Measurements from ENCODE around the gene IMMP2L. TPM values are rescaled to one million over a fixed set of nuclear protein-coding genes. Genes with fewer than 3 reads are reported as not detected.

IMMP2L gene
- total RNA-seq, 1 donor from 2014 or later = 59.6 TPM

GRCh38 chr7:110646804-110647203 is 915.5 kb downstream of the IMMP2L start:
- no peak for TF ChIP-seq CTCF (IDR thresholded peaks at IDR 0.05; ENCODE audit: unreplicated experiment)
- H3K27ac Mint-ChIP-seq = no peak overlapping the region
- H3K27me3 Mint-ChIP-seq (ENCODE audit: low read depth) = no peaks in the 10 kb centered on the region
- no peak for DNase-seq (ENCODE audit: low spot score in 2 of 2, unreplicated experiment in 2 of 2)
- peaks cover 6% of the 10 kb centered on the region for H3K4me1 Mint-ChIP-seq
- no peak overlapping the region for H3K4me3 Mint-ChIP-seq
- H3K9me3 Mint-ChIP-seq = no peaks in the 10 kb centered on the region
- no peaks in the 10 kb centered on the region for H3K36me3 Mint-ChIP-seq

GRCh38 chr7:110645616-110646015 is 916.7 kb downstream of the IMMP2L start:
- Mint-ChIP-seq H3K9me3 (no peaks in the 10 kb centered on the region), H3K27ac (no peak overlapping the region), H3K4me1 (peaks cover 4% of the 10 kb centered on the region), H3K4me3 (no peak overlapping the region), H3K36me3 (no peaks in the 10 kb centered on the region), H3K27me3 (ENCODE audit: low read depth) (no peaks in the 10 kb centered on the region)
- DNase-seq (ENCODE audit: low spot score in 2 of 2, unreplicated experiment in 2 of 2) = no peak
- no peak for TF ChIP-seq CTCF (IDR thresholded peaks at IDR 0.05; ENCODE audit: unreplicated experiment)

GRCh38 chr7:110645060-110645459 is 917.2 kb downstream of the IMMP2L start:
- TF ChIP-seq CTCF (IDR thresholded peaks at IDR 0.05; ENCODE audit: unreplicated experiment) = no peak
- H3K9me3 Mint-ChIP-seq = no peaks in the 10 kb centered on the region
- no peak for DNase-seq (ENCODE audit: low spot score in 2 of 2, unreplicated experiment in 2 of 2)
- H3K36me3 Mint-ChIP-seq = no peaks in the 10 kb centered on the region
- H3K27ac Mint-ChIP-seq = no peak overlapping the region
- H3K4me1 Mint-ChIP-seq = peaks cover under 1% of the 10 kb centered on the region
- H3K4me3 Mint-ChIP-seq = no peak overlapping the region
- no peaks in the 10 kb centered on the region for H3K27me3 Mint-ChIP-seq (ENCODE audit: low read depth)

GRCh38 chr7:110637252-110637651 is 925.0 kb downstream of the IMMP2L start:
- Mint-ChIP-seq H3K4me1 (peaks cover 1% of the 10 kb centered on the region), H3K4me3 (no peak overlapping the region), H3K27ac (no peak overlapping the region), H3K27me3 (ENCODE audit: low read depth) (no peaks in the 10 kb centered on the region), H3K36me3 (no peaks in the 10 kb centered on the region), H3K9me3 (peaks cover 8% of the 10 kb centered on the region)
- DNase-seq (ENCODE audit: low spot score in 2 of 2, unreplicated experiment in 2 of 2) = no peak
- no peak for TF ChIP-seq CTCF (IDR thresholded peaks at IDR 0.05; ENCODE audit: unreplicated experiment)

- H3K4me3 Mint-ChIP-seq = no peak overlapping the region
Observed at GRCh38 chr7:110633313-110633712, 929.0 kb downstream of the IMMP2L start.

More at GRCh38 chr7:110633313-110633712, 929.0 kb downstream of the IMMP2L start:
- Mint-ChIP-seq H3K9me3 (peaks cover 8% of the 10 kb centered on the region), H3K27me3 (ENCODE audit: low read depth) (no peaks in the 10 kb centered on the region), H3K4me1 (peaks cover 1% of the 10 kb centered on the region), H3K27ac (no peak overlapping the region), H3K36me3 (no peaks in the 10 kb centered on the region)
- no peak for TF ChIP-seq CTCF (IDR thresholded peaks at IDR 0.05; ENCODE audit: unreplicated experiment)
- DNase-seq (ENCODE audit: low spot score in 2 of 2, unreplicated experiment in 2 of 2) = no peak

Measured in mesothelial cell of epicardium (in vitro differentiated cells).